HepG2 (cell line): ENCODE data around the gene BEND3. TPM values are rescaled to one million over a fixed set of nuclear protein-coding genes. Genes with fewer than 3 reads are reported as not detected.

Experiments used
- ATAC-seq: fragments of 200-7000 bp; cut with Tn5 transposase; 3 replicates; pipeline ENCODE4 v1.9.1; 2020; ENCODE audit warnings: mild to moderate bottlenecking, moderate library complexity
- BruUV-seq: library from RNA; stranded (reverse); fragments of 400-500 nt; replicated peaks from 2 replicates; lab custom pipeline; 2021; lab: Mats Ljungman, UMichigan
- CTCF ChIA-PET: fragments of 300-600 bp; formaldehyde crosslinking; extraction: SDS; loops from one replicate; lab custom pipeline; 2021; ENCODE audit warnings: low total read pairs, inconsistent platforms, low intra/inter-chr PET ratio; lab: Yijun Ruan, JAX
- POLR2A ChIA-PET: fragments of 350-600 bp; sonication (Branson Sonifier 250); formaldehyde crosslinking; loops from one replicate; lab custom pipeline; 2020; ENCODE audit warnings: antibody characterized with exemption, inconsistent platforms; lab: Yijun Ruan, JAX
- DNase-seq: peaks from one replicate; pipeline ENCODE4 v3.0.0-alpha.2; 2015; ENCODE audit warnings: low spot score
- FAIRE-seq: peaks from 3 replicates; lab custom pipeline; 2011; peaks lifted over from hg19 to GRCh38; lab: Jason Lieb, UNC
- H2AFZ ChIP-seq: one replicate; pipeline ENCODE4 v1.6.1; 2011; ENCODE audit warnings: low read length, inconsistent platforms
- H3K27ac ChIP-seq: fragments of 300-600 bp; 3 replicates; pipeline ENCODE4 v1.8.0; 2011; ENCODE audit warnings: mixed run types, mild to moderate bottlenecking, mixed read lengths, low read length, inconsistent platforms; ENCODE audit not compliant: insufficient read depth; ENCODE audit errors: extremely low read length
- H3K27me3 ChIP-seq, 2 experiments: fragments of 200-600 bp in 1 of 2; 2 replicates in 1 of 2; 3 replicates in 1 of 2; pipeline versions ENCODE4 v1.6.0 to v1.8.0; 2011; ENCODE audit warnings: low read length in 2 of 2, mild to moderate bottlenecking in 2 of 2, moderate library complexity in 2 of 2, inconsistent platforms in 1 of 2; ENCODE audit not compliant: insufficient read depth in 2 of 2, control insufficient read depth in 1 of 2
- H3K36me3 ChIP-seq, 2 experiments: fragments of 200-600 bp in 1 of 2; replicated peaks in 1 of 2; 2 replicates in 1 of 2; 3 replicates in 1 of 2; pipeline versions ENCODE4 v1.5.1 to v1.8.0; 2011; ENCODE audit warnings: low read length in 2 of 2, inconsistent platforms in 1 of 2; ENCODE audit not compliant: insufficient read depth in 2 of 2, control insufficient read depth in 1 of 2
- H3K4me1 ChIP-seq: 2 replicates; pipeline ENCODE4 v1.5.1; 2012; ENCODE audit warnings: low read length, inconsistent platforms; ENCODE audit not compliant: insufficient read depth
- H3K4me2 ChIP-seq: 2 replicates; pipeline ENCODE4 v1.6.0; 2011; ENCODE audit warnings: low read depth, low read length, inconsistent platforms
- H3K4me3 ChIP-seq, 3 experiments: fragments of 200-600 bp in 1 of 3; sonication (generic), shearing (Covaris generic) in 1 of 3; replicated peaks in 1 of 3; 2 replicates each; pipeline ENCODE4 v1.5.1; 2011 to 2016; ENCODE audit warnings: low read length in 3 of 3, inconsistent platforms in 2 of 3, low read depth in 2 of 3, mild to moderate bottlenecking in 2 of 3, control low read depth in 1 of 3, mixed read lengths in 1 of 3; ENCODE audit not compliant: insufficient read depth in 1 of 3
- H3K79me2 ChIP-seq: one replicate; pipeline ENCODE4 v1.6.1; 2011; ENCODE audit warnings: low read length, inconsistent platforms; ENCODE audit not compliant: insufficient read depth
- H3K9ac ChIP-seq: 2 replicates; pipeline ENCODE4 v1.6.0; 2011; ENCODE audit warnings: mild to moderate bottlenecking, low read depth, low read length, inconsistent platforms; ENCODE audit not compliant: insufficient read depth
- H3K9me3 ChIP-seq: 2 replicates; pipeline ENCODE4 v1.5.1; 2012; ENCODE audit warnings: mild to moderate bottlenecking, low read length
- H4K20me1 ChIP-seq: 2 replicates; pipeline ENCODE4 v1.6.0; 2011; ENCODE audit warnings: inconsistent platforms, mild to moderate bottlenecking, low read length, moderate library complexity; ENCODE audit not compliant: insufficient read depth
- IRF9 ChIP-seq: sonication (generic); formaldehyde crosslinking; IDR thresholded peaks from 2 replicates; pipeline ENCODE4 v1.8.0; 2022; ENCODE audit warnings: missing genetic modification reagents, mild to moderate bottlenecking, borderline replicate concordance
- RAD51 ChIP-seq: fragments of 450-650 bp; IDR thresholded peaks from 2 replicates; pipeline ENCODE4 v1.6.1; 2016; ENCODE audit warnings: borderline replicate concordance
- SMAD9 ChIP-seq: sonication (generic); formaldehyde crosslinking; IDR thresholded peaks from 2 replicates; pipeline ENCODE4 v1.5.1; 2020; ENCODE audit warnings: mild to moderate bottlenecking, missing genetic modification reagents
- SP140L ChIP-seq: sonication (generic); formaldehyde crosslinking; IDR thresholded peaks from 2 replicates; pipeline ENCODE4 v1.4.0; 2020; ENCODE audit warnings: missing genetic modification reagents, borderline replicate concordance
- TOPORS ChIP-seq: sonication (generic); formaldehyde crosslinking; IDR thresholded peaks from 2 replicates; pipeline ENCODE4 v1.8.0; 2023; ENCODE audit warnings: mild to moderate bottlenecking, missing genetic modification reagents
- WIZ ChIP-seq: sonication (generic); formaldehyde crosslinking; IDR thresholded peaks from 2 replicates; pipeline ENCODE4 v1.5.1; 2020; ENCODE audit warnings: mild to moderate bottlenecking, missing genetic modification reagents
- ZFX ChIP-seq: sonication (generic); formaldehyde crosslinking; IDR thresholded peaks from 2 replicates; pipeline ENCODE4 v1.4.0; 2020; ENCODE audit warnings: mild to moderate bottlenecking, low read depth, missing genetic modification reagents, moderate library complexity
- ZNF160 ChIP-seq: sonication (generic); formaldehyde crosslinking; IDR thresholded peaks from 2 replicates; pipeline ENCODE4 v1.8.0; 2022; ENCODE audit warnings: mild to moderate bottlenecking, inconsistent platforms, missing genetic modification reagents
- ZNF331 ChIP-seq: sonication (generic); formaldehyde crosslinking; IDR thresholded peaks from 2 replicates; pipeline ENCODE4 v1.4.0; 2020; ENCODE audit warnings: missing genetic modification reagents
- ZNF430 ChIP-seq: sonication (generic); formaldehyde crosslinking; IDR thresholded peaks from 2 replicates; pipeline ENCODE4 v1.9.0; 2021; ENCODE audit warnings: mild to moderate bottlenecking, missing genetic modification reagents
- ZNF652 ChIP-seq: IDR thresholded peaks from 2 replicates; pipeline ENCODE4 v1.6.1; 2016; ENCODE audit warnings: low read depth, borderline replicate concordance
- ZNF781 ChIP-seq: sonication (generic); formaldehyde crosslinking; IDR thresholded peaks from 2 replicates; pipeline ENCODE4 v1.5.1; 2020; ENCODE audit warnings: borderline replicate concordance, mild to moderate bottlenecking, missing genetic modification reagents; ENCODE audit errors: not compliant biosample characterization
- ZNF891 ChIP-seq: sonication (generic); formaldehyde crosslinking; IDR thresholded peaks from 2 replicates; pipeline ENCODE4 v1.5.0; 2020; ENCODE audit warnings: mild to moderate bottlenecking, missing genetic modification reagents
- WGBS: methylation state at CpG from one replicate; pipeline ENCODE4 v1.1.6; 2017; ENCODE audit warnings: low lambda C conversion rate; 5-methylcytosine and 5-hydroxymethylcytosine counted together
- in situ Hi-C: cut with HindIII; loops from 2 replicates; pipeline ENCODE4 v1.10.0; 2017; ENCODE audit warnings: low pct_unique_long_range_greater_than_20kb; ENCODE audit not compliant: extremely low pct_ligation_motif_present
- intact Hi-C: fragments of 100-400 bp; cut with micrococcal nuclease; formaldehyde crosslinking; loops from one replicate; pipeline ENCODE4 v1.10.0; 2022; ENCODE audit not compliant: unreplicated experiment
- polyA plus RNA-seq, 8 experiments: library from polyadenylated mRNA; depleted of rRNA in 3 of 8; stranded (reverse) in 7 of 8; unstranded in 1 of 8; fragments of >200 nt; fragmentation: Illumina TruSeq in 4 of 8; extraction: Trizol in 4 of 8; gene quantifications; 2 replicates each; pipeline versions ENCODE4 v1.2.1 to v1.2.3, GENCODE V29; 2011 to 2016; ENCODE audit warnings: low read depth in 4 of 8, missing spikeins in 1 of 8, mixed read lengths in 1 of 8; ENCODE audit not compliant: insufficient read depth in 1 of 8
- total RNA-seq, 5 experiments: library from RNA; depleted of rRNA; stranded (reverse); fragments of >200 nt; fragmentation: Illumina TruSeq; extraction: Trizol; gene quantifications; 2 replicates each; pipeline ENCODE4 v1.2.3, GENCODE V29; 2016; ENCODE audit warnings: low read depth in 1 of 5

The BEND3 gene
- total and polyA plus RNA-seq, 2 of the 13 experiments (the other 11 are each of a cell fraction or from before 2014, with no cell fraction given), result 1.4 to 5.8 TPM

- no peaks in the 10 kb centered on the region for H4K20me1 ChIP-seq
- no TSS peak for BruUV-seq
- ATAC-seq, result no peak
- no peak for DNase-seq
- H3K9ac ChIP-seq, result no peak overlapping the region
- H3K4me1 ChIP-seq, result no peaks in the 10 kb centered on the region
- peaks cover 0 to 6% of the 10 kb centered on the region in 2 experiments; a peak in 1 of 5 replicates for H3K36me3 ChIP-seq
- H3K27me3 ChIP-seq, result no peaks in the 10 kb centered on the region
- WGBS, result 98% methylated on average over 6 of the region's 6 CpGs
- no peak overlapping the region for H2AFZ ChIP-seq
- in situ Hi-C loops (no loop called here), intact Hi-C loops (no loop called here)
- no peak for FAIRE-seq
- no peak for TF ChIP-seq IRF9 (CRISPR knock-in tag)
- no peak for TF ChIP-seq RAD51
- TF ChIP-seq ZFX (CRISPR knock-in tag), result no peak
- no peak for TF ChIP-seq ZNF781 (CRISPR knock-in tag)
- no peak for TF ChIP-seq ZNF652
- no peak for TF ChIP-seq ZNF160 (CRISPR knock-in tag)
- no peak for TF ChIP-seq SMAD9 (CRISPR knock-in tag)
- no peak for TF ChIP-seq ZNF430 (CRISPR knock-in tag)
- no peak for TF ChIP-seq ZNF891
- TF ChIP-seq WIZ (CRISPR knock-in tag), result no peak
- no peak for TF ChIP-seq TOPORS (CRISPR knock-in tag)
- no peak for TF ChIP-seq ZNF331 (CRISPR knock-in tag)
- TF ChIP-seq SP140L (CRISPR knock-in tag), result no peak
- no peak overlapping the region for H3K4me2 ChIP-seq
- H3K79me2 ChIP-seq, result no peaks in the 10 kb centered on the region
- H3K4me3 ChIP-seq, result no peak overlapping the region
- H3K27ac ChIP-seq, result no peak overlapping the region
- H3K9me3 ChIP-seq, result no peaks in the 10 kb centered on the region
- ChIA-PET CTCF (no interaction called here), POLR2A (no interaction called here)
These were observed 31.4 kb downstream of the BEND3 start for GRCh38 chr6:107083921-107084320.
